DND-41 (cell line): Measurements from ENCODE around the gene MS4A6E.

Source experiments
- ATAC-seq: fragments of 200-7000 bp; cut with Tn5 transposase; 3 replicates; pipeline ENCODE4 v1.9.1; 2021; ENCODE audit warnings: low read depth; ENCODE audit not compliant: insufficient read depth
- DNase-seq: peaks from one replicate; pipeline ENCODE4 v3.0.0-alpha.2; 2020
- H2AFZ ChIP-seq: 2 replicates; pipeline ENCODE4 v1.6.0; 2012; ENCODE audit warnings: low read depth, low read length
- H3K27ac ChIP-seq: 2 replicates; pipeline ENCODE4 v1.5.1; 2012; ENCODE audit warnings: low read length, inconsistent platforms
- H3K27me3 ChIP-seq: fragments of 200-600 bp; sonication (generic); 2 replicates; pipeline ENCODE4 v1.6.0; 2012; ENCODE audit warnings: low read length, mild to moderate bottlenecking, inconsistent platforms; ENCODE audit not compliant: insufficient read depth, poor library complexity
- H3K36me3 ChIP-seq: 2 replicates; pipeline ENCODE4 v1.5.1; 2012; ENCODE audit warnings: low read length, inconsistent platforms; ENCODE audit not compliant: insufficient read depth
- H3K4me1 ChIP-seq: 2 replicates; pipeline ENCODE4 v1.5.1; 2012; ENCODE audit warnings: mild to moderate bottlenecking, low read length; ENCODE audit not compliant: insufficient read depth
- H3K4me2 ChIP-seq: 2 replicates; pipeline ENCODE4 v1.6.0; 2012; ENCODE audit warnings: mild to moderate bottlenecking, moderate library complexity, low read length, inconsistent platforms; ENCODE audit not compliant: insufficient read depth
- H3K4me3 ChIP-seq, 2 experiments: fragments of 200-600 bp in 1 of 2; shearing (Covaris generic) in 1 of 2; 2 replicates each; pipeline ENCODE4 v1.5.1; 2012 to 2016; ENCODE audit warnings: inconsistent platforms in 2 of 2, low read length in 2 of 2, mild to moderate bottlenecking in 2 of 2, low read depth in 1 of 2, moderate library complexity in 1 of 2
- H3K79me2 ChIP-seq: 2 replicates; pipeline ENCODE4 v1.6.0; 2012; ENCODE audit warnings: low read length, inconsistent platforms; ENCODE audit not compliant: insufficient read depth
- H3K9ac ChIP-seq: 2 replicates; pipeline ENCODE4 v1.6.0; 2012; ENCODE audit warnings: low read depth, mild to moderate bottlenecking, inconsistent platforms, low read length, moderate library complexity
- H3K9me3 ChIP-seq: 2 replicates; pipeline ENCODE4 v1.5.1; 2012; ENCODE audit warnings: low read length, moderate library complexity, mild to moderate bottlenecking, inconsistent platforms; ENCODE audit not compliant: insufficient read depth, severe bottlenecking
- H4K20me1 ChIP-seq: 2 replicates; pipeline ENCODE4 v1.6.0; 2012; ENCODE audit warnings: low read length; ENCODE audit not compliant: insufficient read depth
- CTCF ChIP-seq: IDR thresholded peaks from 2 replicates; pipeline ENCODE4 v1.5.1; 2012; ENCODE audit warnings: borderline replicate concordance, low read length, moderate library complexity, mild to moderate bottlenecking; ENCODE audit not compliant: poor library complexity, severe bottlenecking; ENCODE audit errors: extremely low read depth
- EZH2 ChIP-seq: IDR thresholded peaks from 3 replicates; pipeline ENCODE4 v1.6.1; 2012; ENCODE audit warnings: borderline replicate concordance, low read depth, mild to moderate bottlenecking, moderate library complexity, low read length, inconsistent platforms; ENCODE audit not compliant: severe bottlenecking

MS4A6E gene

GRCh38 chr11:60376601-60377000 is 49.5 kb downstream of the MS4A6E start:
- no peak for DNase-seq
- Histone ChIP-seq H3K4me3 (no peak overlapping the region), H3K4me2 (no peak overlapping the region), H3K9ac (no peak overlapping the region), H3K9me3 (no peaks in the 10 kb centered on the region), H4K20me1 (no peaks in the 10 kb centered on the region), H3K4me1 (peaks cover 35% of the 10 kb centered on the region), H3K79me2 (no peaks in the 10 kb centered on the region), H3K27ac (peak overlapping the region; percentile 30; the same call in 1 of the 2 replicates), H3K36me3 (no peaks in the 10 kb centered on the region), H3K27me3 (no peaks in the 10 kb centered on the region), H2AFZ (no peak overlapping the region; the same call in 1 of the 2 replicates)
- no peak for TF ChIP-seq CTCF
- no peak for ATAC-seq

GRCh38 chr11:60377401-60378136 is 50.5 kb downstream of the MS4A6E start:
- ATAC-seq = no peak
- H3K4me1 ChIP-seq = peaks cover 28% of the 10 kb centered on the region
- no peaks in the 10 kb centered on the region for H3K79me2 ChIP-seq
- 0 out of 4 replicates have a peak overlapping the region, but pooled peaks of 1 of the 2 experiments have one; percentile 27 for H3K4me3 ChIP-seq
- H3K27me3 ChIP-seq = no peaks in the 10 kb centered on the region
- no peaks in the 10 kb centered on the region for H3K9me3 ChIP-seq
- no peaks in the 10 kb centered on the region for H3K36me3 ChIP-seq
- peak overlapping the region; percentile 11; the same call in 1 of the 2 replicates for H3K9ac ChIP-seq
- H2AFZ ChIP-seq = peak overlapping the region; percentile 66
- H4K20me1 ChIP-seq = no peaks in the 10 kb centered on the region
- peak overlapping the region; percentile 83 for H3K27ac ChIP-seq
- peak overlapping the region; percentile 54 for H3K4me2 ChIP-seq
- TF ChIP-seq EZH2 (no peak), CTCF (no peak)
- DNase-seq = no peak

GRCh38 chr11:60378354-60378753 is 51.3 kb downstream of the MS4A6E start, which contains the start of gene MS4A7:
MS4A7 (plus strand) TSS chr11:60378532; CDS start chr11:60383142, 4,610 bp downstream.
- Histone ChIP-seq H3K27me3 (no peaks in the 10 kb centered on the region), H3K9ac (peak within 1 kb of the TSS; percentile 11; the same call in 1 of the 2 replicates)
- ATAC-seq = peak; percentile 69; the same call in 2 of the 3 replicates

More at GRCh38 chr11:60378354-60378753, 51.3 kb downstream of the MS4A6E start, which contains the start of gene MS4A7:
- Histone ChIP-seq H3K4me2 (peak within 1 kb of the TSS; percentile 54), H4K20me1 (no peaks in the 10 kb centered on the region), H3K9me3 (no peaks in the 10 kb centered on the region), H3K4me1 (peaks cover 28% of the 10 kb centered on the region), H3K27ac (peak within 1 kb of the TSS; percentile 83), H3K79me2 (no peaks in the 10 kb centered on the region), H3K36me3 (no peaks in the 10 kb centered on the region), H2AFZ (peak within 1 kb of the TSS; percentile 66), H3K4me3 (peak within 1 kb of the TSS in 1 of 2 experiments; percentile 27; a peak in 1 of 4 replicates)
- peak; percentile 16 for DNase-seq
- TF ChIP-seq CTCF = peak; percentile 27
- TF ChIP-seq EZH2 = no peak
